Neural cell (in vitro differentiated cells): ENCODE data around the gene FOSL2.

Source experiments
- CTCF ChIP-seq: fragments of 450-650 bp; IDR thresholded peaks from 2 replicates; pipeline ENCODE4 v1.5.1; 2014; ENCODE audit warnings: antibody characterized with exemption, mild to moderate bottlenecking, moderate library complexity; ENCODE audit not compliant: poor library complexity, severe bottlenecking
- EP300 ChIP-seq: fragments of 450-650 bp; conservative IDR thresholded peaks from 2 replicates; pipeline ENCODE4 v1.6.1; 2014; ENCODE audit warnings: antibody characterized with exemption, mild to moderate bottlenecking, moderate library complexity; ENCODE audit not compliant: poor library complexity, severe bottlenecking
- EZH2 ChIP-seq: fragments of 200-600, 300-800 bp; shearing (Covaris generic), sonication (generic); IDR thresholded peaks from 2 replicates; pipeline ENCODE4 v1.6.1; 2014; ENCODE audit warnings: antibody characterized with exemption, low read length, borderline replicate concordance, mild to moderate bottlenecking; ENCODE audit not compliant: insufficient read depth, poor library complexity, severe bottlenecking
- POLR2AphosphoS5 ChIP-seq: IDR thresholded peaks from 2 replicates; pipeline ENCODE4 v1.6.1; 2012
- REST ChIP-seq: IDR thresholded peaks from 2 replicates; pipeline ENCODE4 v1.6.1; 2012; ENCODE audit warnings: borderline replicate concordance
- SMC3 ChIP-seq: fragments of 450-650 bp; conservative IDR thresholded peaks from 2 replicates; pipeline ENCODE4 v1.6.1; 2014; ENCODE audit warnings: antibody characterized with exemption, mild to moderate bottlenecking, moderate library complexity; ENCODE audit not compliant: poor library complexity

DNA sequence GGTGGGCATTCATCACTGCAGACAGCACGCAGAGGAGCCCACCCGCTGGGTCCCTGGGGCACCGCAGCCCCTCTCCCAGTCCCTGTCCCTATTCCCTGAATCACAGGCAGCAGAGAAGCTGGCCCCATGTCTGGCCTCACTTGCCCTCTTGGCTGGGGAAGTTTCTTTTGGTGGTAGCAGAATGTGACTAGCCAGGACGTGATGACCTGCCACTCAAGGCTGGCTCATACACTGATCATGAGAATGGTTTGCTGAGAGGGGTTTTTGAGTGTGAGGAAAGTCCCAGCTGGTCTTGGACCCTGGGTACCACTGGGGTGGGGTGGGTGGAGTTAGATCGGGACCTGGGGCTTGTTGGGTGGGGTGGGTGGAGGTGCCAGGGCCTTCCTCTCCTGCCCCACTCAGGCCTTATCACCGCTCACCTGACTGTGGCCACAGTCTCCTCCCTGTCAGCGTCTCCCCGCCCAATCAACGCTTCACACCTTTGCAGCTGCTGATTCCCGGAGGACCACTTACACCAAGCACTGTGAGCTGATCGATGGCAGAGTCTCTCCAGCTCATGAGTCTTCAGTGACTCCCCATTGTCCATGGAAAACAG, 28.9 kb upstream of the FOSL2 start:
- TF ChIP-seq EZH2 (no peak), SMC3 (no peak), CTCF (no peak), POLR2AphosphoS5 (no peak), EP300 (no peak), REST (no peak)
